ENCODE results near the gene SYTL4.

DNA sequence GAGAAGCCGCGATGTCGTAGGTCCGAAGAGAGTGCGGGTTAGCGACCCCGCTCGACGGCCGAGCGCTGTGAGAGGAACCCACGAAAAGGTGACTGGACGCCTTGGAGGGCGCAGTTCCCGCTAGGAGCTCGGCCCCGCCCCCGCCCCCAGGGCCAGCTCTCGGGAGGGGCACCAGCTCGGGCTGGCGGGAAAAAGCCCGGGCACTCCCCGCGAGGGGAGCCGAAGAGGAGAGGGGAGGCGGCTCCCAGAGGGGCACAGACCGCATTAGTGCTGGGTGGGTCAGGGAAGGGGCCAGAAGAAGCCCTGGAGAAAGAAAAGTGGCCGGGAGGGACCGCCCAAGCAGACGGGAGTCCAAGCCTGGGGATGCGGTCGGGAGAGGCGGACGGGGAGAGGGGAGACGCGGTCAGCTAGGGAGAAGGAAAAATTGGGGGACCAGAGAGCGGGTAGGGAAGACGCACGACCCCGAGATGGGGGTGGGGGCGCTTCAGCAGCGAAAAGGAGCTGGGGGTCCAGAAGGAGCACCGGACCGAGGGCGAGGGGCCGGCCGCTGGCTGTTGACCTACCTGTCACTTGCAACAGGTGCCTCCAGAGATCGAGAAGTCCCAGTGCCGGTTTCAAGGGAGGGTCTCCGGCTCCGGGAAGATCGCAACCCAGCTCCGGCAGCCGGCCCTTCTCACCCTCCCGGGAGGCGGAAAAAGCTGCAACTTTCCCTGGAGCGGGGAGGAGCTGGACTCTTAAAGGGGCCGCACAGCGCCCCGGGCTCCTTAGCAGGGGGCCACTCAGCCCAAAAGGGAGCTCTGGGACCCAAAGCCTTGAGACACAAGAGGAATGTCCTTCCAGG, at the start of gene SYTL4:
- TF ChIP-seq MAZ (IDR thresholded peaks at IDR 0.05; ENCODE audit: borderline replicate concordance, low read depth, low read length) (no peak), ESRRA (IDR thresholded peaks at IDR 0.05; ENCODE audit: borderline replicate concordance, low read length) (no peak)
- TF ChIP-seq, protein P1, sequence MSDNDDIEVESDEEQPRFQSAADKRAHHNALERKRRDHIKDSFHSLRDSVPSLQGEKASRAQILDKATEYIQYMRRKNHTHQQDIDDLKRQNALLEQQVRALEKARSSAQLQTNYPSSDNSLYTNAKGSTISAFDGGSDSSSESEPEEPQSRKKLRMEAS (IDR thresholded peaks at IDR 0.05): no peak
- TF ChIP-seq, protein P2, sequence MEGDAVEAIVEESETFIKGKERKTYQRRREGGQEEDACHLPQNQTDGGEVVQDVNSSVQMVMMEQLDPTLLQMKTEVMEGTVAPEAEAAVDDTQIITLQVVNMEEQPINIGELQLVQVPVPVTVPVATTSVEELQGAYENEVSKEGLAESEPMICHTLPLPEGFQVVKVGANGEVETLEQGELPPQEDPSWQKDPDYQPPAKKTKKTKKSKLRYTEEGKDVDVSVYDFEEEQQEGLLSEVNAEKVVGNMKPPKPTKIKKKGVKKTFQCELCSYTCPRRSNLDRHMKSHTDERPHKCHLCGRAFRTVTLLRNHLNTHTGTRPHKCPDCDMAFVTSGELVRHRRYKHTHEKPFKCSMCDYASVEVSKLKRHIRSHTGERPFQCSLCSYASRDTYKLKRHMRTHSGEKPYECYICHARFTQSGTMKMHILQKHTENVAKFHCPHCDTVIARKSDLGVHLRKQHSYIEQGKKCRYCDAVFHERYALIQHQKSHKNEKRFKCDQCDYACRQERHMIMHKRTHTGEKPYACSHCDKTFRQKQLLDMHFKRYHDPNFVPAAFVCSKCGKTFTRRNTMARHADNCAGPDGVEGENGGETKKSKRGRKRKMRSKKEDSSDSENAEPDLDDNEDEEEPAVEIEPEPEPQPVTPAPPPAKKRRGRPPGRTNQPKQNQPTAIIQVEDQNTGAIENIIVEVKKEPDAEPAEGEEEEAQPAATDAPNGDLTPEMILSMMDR (IDR thresholded peaks at IDR 0.05): no peak
